GM13976 (cell line): ENCODE results near the gene LRR1.

Source experiments
- DNase-seq: peaks from one replicate; pipeline ENCODE4 v3.0.0; 2012; ENCODE audit warnings: low spot score
- in situ Hi-C: fragments of 300-500 bp; cut with MboI; formaldehyde crosslinking; loops from one replicate; pipeline ENCODE4 v1.12.0; 2022; ENCODE audit warnings: low sequenced_read_pairs, mixed read lengths, inconsistent platforms; ENCODE audit not compliant: unreplicated experiment
- TF ChIP-seq, protein P1 (sequence below): IDR thresholded peaks from 2 replicates; pipeline ENCODE4 v1.5.1; 2012; ENCODE audit warnings: borderline replicate concordance, mild to moderate bottlenecking; ENCODE audit not compliant: insufficient read depth; ENCODE audit errors: extremely low read depth, missing control alignments, control extremely low read depth

LRR1 gene

DNA sequence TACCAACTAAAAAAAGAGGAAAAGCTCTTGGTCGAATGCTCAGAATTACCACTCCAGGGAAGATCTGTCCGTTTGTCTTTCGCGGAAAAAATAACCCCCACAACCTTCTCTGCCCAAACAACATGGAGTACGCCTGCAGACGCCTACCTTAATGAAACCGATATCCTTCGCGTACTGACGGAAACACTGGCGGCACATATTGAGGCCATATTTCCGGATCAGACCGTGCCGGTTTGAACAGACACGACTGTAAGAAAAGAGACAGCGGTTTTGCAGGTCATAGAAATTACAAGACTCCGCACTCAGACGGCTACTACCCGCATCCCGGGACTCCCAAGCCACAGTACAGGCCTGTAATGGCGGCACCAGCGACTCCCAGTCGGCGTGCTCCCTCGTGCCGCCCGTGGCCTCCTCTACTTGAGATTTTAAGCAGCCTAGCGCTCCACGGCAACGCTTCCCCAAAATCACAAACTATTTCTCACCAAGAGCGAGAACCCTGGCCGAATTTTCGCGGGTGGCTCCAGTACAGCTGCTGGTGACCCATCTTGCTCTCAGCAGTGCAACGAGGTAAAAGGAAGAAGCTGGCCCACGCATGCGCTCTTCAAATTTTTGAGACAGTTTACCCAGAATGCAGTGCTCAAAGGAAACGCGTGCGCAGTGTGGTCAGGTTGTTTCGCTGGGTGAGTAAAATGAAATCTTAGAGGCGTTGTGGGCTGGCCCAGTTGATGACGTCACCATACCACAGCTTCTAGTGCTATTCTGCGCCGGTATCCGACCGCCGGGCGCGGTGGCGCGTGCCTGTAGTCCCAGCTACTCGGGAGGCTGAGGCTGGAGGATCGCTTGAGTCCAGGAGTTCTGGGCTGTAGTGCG is 12.7 kb upstream of the LRR1 start, which contains the start of gene RPS29:
TSS of gene RPS29 (minus strand) at position 578 of the 870 bp plus-strand sequence. CDS start at position 544, 34 bp downstream.
- peak; percentile 93 for DNase-seq
- in situ Hi-C loops: no loop called here
- TF ChIP-seq, protein P1, sequence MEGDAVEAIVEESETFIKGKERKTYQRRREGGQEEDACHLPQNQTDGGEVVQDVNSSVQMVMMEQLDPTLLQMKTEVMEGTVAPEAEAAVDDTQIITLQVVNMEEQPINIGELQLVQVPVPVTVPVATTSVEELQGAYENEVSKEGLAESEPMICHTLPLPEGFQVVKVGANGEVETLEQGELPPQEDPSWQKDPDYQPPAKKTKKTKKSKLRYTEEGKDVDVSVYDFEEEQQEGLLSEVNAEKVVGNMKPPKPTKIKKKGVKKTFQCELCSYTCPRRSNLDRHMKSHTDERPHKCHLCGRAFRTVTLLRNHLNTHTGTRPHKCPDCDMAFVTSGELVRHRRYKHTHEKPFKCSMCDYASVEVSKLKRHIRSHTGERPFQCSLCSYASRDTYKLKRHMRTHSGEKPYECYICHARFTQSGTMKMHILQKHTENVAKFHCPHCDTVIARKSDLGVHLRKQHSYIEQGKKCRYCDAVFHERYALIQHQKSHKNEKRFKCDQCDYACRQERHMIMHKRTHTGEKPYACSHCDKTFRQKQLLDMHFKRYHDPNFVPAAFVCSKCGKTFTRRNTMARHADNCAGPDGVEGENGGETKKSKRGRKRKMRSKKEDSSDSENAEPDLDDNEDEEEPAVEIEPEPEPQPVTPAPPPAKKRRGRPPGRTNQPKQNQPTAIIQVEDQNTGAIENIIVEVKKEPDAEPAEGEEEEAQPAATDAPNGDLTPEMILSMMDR: no peak

DNA sequence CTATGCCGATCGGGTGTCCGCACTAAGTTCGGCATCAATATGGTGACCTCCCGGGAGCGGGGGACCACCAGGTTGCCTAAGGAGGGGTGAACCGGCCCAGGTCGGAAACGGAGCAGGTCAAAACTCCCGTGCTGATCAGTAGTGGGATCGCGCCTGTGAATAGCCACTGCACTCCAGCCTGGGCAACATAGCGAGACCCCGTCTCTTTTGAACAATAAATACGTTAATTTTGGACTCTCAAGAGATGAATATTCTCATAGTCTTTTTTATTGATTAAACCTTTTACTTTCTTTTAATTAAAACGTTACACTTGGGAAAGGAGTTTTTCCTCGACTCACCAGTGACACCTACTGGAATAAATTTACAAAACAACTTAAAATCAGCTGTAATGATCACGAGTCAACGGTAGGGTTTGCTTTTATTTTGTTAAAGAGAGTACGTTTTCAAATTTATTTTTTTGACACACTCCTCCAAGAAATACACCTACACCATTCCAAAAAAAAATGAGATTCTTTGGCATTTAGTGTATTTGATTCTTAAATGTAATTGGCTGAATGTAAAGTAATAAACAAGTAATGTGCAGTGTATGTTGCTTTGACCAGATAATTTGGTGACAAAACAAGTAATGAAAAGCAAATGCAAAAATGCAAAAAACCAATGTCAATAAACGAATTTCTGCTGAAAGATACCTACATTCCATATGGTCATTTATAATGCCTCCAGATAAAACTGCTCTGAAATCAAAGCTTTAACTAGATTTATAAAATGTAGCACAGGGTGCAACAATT is 11.9 kb upstream of the LRR1 start:
- TF ChIP-seq, protein P1: peak; percentile 72
- in situ Hi-C loops: no loop called here
- peak; percentile 61 for DNase-seq

DNA sequence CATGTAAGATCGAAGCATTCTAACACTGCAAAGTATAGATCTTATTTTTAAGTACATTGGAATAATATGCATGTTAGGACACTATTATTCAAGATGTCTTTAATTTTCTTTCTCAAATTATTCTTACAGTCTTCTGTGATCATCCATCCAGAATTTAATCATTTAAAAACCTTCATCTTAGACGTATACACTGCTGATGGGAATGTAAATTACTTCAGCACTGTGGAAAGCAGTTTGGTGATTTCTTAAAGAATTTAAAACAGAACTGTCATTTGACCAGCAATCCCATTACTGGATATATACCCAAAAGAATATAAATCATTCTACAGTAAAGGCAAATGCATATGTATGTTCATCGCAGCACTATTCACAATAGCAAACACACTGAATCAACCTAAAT is 9.4 kb upstream of the LRR1 start:
- TF ChIP-seq, protein P1: no peak
- DNase-seq: no peak
- in situ Hi-C loops: no loop called here

DNA sequence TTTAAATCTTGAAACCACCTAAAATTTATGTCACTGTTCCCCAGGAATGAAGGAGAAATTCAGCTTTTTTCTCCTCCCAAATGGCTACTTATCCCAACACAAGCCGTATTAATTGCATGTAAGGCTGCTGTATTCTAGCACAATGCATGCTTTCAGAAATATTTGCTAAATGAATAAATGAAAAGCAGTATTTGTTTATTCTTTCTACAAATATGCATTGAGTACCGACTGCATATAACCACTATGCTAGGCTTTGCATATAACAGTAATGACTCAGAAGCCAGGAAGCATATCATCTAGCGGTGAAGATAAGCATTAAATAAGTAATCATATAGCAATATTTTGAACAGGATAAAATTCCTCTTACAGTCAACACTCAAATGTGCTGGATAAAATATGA is 5.7 kb upstream of the LRR1 start:
- DNase-seq: no peak
- TF ChIP-seq, protein P1: no peak
- in situ Hi-C loops: no loop called here

DNA sequence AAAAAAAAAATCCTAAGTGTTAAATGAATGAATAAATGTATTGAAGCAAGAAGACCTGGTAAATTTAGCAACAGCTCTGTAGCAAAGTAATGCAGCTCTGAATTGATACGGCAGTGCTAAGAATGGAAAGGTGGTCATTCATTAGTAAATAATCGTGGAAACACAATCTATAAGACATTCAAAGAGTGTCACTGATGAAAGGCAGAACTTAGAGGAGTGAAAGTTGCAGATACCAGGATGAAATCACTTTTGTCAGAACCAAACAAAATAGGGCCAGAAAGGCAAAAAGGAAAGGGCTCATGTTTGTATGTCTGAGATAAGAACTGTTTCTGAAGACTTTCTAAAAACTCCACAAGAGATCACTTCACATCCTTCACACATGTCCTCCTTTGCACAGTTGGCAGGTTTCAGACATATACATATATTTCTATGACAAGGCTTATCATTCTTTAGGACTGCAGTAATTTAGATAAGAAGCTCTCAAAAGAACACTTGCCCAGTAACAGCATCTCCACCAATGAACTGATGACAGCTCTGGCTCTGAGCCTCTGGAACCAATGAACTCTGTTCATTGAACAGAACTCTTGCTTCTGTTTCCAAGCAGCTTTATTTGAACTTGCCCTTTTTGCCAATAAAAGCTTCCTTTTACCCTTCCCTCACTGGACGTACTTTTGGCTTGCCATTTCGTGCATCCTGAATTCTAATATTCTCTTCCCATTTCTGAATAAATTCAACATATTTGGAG is 4.2 kb upstream of the LRR1 start:
- in situ Hi-C loops: no loop called here
- peak; percentile 49 for DNase-seq
- TF ChIP-seq, protein P1: no peak

DNA sequence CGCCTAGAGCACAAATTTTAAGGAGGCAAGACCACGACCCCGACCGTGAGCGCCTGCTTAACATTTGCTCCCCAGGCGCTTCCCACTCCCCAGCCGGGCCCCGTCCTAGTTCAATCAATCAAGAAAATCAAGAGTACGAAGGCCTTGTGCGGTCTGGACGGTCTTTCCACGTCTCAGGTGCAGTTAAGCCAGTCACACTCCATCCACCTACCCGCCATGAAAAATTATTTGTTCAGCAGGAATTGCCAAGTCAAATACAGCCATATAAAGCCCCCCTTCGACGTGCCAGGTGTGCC is 603 bp upstream of the LRR1 start:
- no peak for DNase-seq
- TF ChIP-seq, protein P1: no peak
- in situ Hi-C loops: no loop called here
